GM10266 (cell line): ENCODE measurements around the gene CD96.

Experiments used
- DNase-seq: peaks from one replicate; pipeline ENCODE4 v3.0.0; 2012; ENCODE audit errors: extremely low spot score
- TF ChIP-seq, protein P1 (sequence below): IDR thresholded peaks from 2 replicates; pipeline ENCODE4 v1.5.1; 2012; ENCODE audit warnings: mild to moderate bottlenecking, low read depth; ENCODE audit not compliant: control insufficient read depth, insufficient read depth; ENCODE audit errors: missing control alignments

CD96 gene

GRCh38 chr3:111588527-111588926 is 46.5 kb downstream of the CD96 start:
- no peak for DNase-seq
- TF ChIP-seq, protein P1, sequence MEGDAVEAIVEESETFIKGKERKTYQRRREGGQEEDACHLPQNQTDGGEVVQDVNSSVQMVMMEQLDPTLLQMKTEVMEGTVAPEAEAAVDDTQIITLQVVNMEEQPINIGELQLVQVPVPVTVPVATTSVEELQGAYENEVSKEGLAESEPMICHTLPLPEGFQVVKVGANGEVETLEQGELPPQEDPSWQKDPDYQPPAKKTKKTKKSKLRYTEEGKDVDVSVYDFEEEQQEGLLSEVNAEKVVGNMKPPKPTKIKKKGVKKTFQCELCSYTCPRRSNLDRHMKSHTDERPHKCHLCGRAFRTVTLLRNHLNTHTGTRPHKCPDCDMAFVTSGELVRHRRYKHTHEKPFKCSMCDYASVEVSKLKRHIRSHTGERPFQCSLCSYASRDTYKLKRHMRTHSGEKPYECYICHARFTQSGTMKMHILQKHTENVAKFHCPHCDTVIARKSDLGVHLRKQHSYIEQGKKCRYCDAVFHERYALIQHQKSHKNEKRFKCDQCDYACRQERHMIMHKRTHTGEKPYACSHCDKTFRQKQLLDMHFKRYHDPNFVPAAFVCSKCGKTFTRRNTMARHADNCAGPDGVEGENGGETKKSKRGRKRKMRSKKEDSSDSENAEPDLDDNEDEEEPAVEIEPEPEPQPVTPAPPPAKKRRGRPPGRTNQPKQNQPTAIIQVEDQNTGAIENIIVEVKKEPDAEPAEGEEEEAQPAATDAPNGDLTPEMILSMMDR: no peak

DNA sequence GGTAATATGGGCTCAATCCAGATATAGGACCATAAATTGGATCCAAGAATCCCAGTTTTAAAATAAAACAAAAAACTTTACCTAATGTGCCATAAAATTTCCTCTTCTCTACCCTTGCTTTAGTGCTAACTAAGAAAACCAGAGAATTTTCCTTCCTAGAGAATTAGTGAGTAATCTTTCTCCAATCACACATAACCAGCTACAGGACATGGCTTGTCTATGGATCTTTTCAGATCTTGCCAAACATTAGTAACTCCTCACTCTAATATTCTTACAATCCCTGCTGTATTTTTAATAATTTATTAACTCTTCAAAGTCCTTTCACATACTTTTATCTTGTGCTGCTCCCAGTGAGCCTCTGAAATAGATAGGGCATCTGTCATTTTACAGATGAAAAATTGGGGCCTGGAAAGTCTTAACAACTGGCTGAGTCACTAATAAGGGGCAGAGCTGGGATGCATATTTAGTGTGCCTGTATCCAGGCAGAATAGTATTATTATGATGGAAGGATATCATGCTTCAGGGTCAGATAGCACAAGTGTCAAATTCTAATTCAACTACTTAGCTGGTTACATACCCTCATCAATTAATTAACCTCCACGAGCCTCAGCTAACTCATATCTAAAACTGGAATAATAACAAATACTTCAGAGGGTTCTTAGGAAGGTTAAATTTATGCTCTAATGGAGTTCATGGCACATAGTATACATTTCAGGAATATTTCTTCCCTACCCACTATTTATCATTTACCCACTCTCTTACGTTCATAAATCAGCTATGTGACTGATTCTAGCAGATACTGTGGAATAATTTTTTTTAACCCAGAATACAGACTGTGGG is 47.5 kb downstream of the CD96 start:
- no peak for DNase-seq
- TF ChIP-seq, protein P1: no peak

DNA sequence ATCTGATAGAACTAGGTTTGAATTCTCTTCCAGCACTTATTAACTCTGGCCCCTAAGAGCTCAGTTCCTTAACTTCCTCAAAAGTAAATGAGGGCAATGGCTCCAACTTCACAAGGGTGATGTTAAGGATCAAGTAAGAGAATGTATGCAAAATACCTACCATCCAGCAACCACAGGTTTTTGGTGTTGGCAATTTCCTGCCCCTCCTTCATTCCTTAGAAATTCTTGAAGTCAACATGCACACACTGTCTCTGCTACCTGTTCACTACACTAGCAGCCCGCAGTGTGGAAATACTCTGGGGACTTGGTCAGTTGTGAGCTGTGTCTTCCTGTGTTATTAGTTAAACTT is 48.1 kb downstream of the CD96 start:
- TF ChIP-seq, protein P1: no peak
- DNase-seq: no peak

DNA sequence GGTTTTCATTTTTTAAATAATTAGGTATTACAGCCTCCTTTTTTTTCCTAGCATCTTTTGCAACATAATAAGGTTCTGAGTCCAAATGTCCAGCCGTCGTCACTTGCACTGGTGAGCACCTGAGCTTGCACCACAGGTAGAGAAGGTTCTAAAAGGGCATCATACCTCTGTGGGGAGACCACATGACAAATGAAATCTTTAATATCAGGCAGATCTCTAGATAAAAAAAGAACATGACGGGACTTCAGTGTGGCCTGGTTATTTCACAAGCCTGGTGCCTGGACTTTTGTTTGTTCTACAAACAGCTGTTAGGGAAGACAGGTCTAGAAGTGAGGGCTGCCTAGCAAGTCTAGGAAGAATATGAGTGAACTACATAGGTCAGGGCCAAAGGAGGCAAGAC is 49.6 kb downstream of the CD96 start:
- TF ChIP-seq, protein P1: no peak
- DNase-seq: no peak

DNA sequence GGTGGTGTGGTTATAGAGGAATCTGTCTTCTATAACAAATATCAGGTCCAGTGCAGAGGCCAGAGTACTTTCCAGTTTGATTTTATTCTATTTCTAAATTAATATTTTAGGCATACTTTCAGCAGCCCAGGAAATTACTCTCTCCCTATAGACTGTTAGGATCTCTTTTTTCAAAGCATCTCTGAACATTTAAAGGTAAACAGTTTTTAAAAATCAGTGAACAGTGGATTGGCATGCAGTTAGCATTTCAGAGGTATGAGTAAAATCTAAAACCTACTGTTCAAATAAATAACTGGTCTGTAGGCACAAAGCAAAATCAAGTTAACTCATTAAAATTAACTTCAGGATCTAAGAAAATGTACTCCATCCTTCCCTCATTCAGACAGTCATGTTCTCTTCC is 50.1 kb downstream of the CD96 start:
- TF ChIP-seq, protein P1: no peak
- no peak for DNase-seq

DNA sequence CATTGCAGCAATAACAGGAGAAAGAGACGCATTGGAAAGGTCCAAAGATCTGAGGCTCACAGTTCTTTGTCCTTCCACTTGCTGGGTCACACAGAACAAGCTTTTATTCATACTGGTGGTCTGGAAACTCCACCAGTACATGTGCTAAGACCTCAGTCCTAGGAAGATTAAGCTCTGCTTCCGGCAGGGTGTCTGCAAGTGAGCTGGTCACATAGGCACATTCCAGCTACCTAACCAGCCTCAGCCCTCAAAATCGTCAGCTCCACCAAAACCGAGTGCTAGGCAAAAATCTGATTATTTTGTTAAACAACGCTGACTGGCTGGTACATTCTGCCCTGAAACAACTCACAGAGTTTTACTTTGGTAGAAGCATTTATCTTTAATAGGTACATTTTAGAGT is 50.9 kb downstream of the CD96 start:
- TF ChIP-seq, protein P1: no peak
- no peak for DNase-seq

DNA sequence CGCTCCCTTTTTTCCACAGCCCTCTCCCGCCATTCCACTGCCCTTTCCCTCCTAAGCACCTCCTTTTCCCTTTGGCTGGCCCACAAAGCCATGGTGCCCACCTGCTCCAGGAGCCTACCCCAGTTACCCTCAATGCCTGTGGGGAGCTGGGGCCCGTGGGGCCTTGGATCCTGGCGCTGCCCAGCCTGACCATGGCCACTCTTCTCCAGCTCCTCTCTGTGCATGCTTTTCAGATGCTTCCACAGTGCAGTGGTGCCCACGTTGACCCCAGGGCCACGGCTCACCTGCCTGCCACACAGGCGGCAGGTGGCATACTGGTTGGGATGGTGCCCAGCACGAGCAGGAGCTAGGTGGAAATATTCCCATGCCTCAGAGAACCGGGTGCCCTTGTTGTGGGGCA is 51.7 kb downstream of the CD96 start:
- TF ChIP-seq, protein P1: no peak
- DNase-seq: no peak
